ENCODE data around the gene MCC.

MCC gene

DNA sequence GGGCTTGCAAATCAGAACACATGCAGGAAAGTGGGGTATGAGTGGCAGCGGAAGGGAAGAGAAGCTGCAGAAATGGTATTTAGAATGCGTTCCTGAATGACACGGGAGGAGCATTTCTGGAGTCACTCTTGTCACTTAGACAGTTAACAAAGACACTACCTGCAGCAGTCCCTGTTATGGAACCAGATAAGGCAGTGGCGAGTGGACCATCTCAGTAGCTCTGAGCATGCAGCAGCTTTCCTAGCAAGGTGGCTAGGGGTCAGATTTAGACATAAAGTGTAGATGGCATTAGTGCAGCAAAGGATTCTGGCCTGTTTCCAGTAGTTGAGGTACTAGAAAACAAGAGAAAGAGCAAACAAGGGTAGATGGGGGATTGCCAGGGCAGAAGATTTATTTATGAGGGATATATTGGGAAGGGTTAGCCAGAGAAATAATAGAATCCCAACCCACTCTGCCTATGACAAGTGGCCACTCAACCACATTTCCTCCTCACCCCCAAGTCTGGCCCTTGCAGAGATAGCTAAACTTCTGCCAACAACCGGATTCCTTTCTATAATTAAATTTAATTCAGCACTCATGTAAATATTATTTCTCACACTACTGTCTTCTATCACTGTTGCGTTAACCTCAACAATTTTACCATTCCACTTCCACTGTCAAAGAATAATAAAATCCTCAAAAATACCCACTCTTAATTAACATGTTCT lies 310.0 kb downstream of the MCC start:
- Histone ChIP-seq H3K9ac (ENCODE audit: low read length) (no peak overlapping the region), H3F3A (ENCODE audit: insufficient read depth, low read length) (peaks cover under 1% of the 10 kb centered on the region; the same call in 1 of the 2 replicates), H4K20me1 (ENCODE audit: insufficient read depth, low read length) (peaks cover 18% of the 10 kb centered on the region; the same call in 1 of the 2 replicates), H3K36me3 (replicated peaks; ENCODE audit: insufficient read depth, low read length) (no peaks in the 10 kb centered on the region), H3K4me1 (ENCODE audit: low read length) (peaks cover 7% of the 10 kb centered on the region; the same call in 1 of the 2 replicates), H3K9me3 (replicated peaks; ENCODE audit: insufficient read depth, low read length) (no peaks in the 10 kb centered on the region), H3K9me2 (replicated peaks; ENCODE audit: insufficient read depth, low read length) (no peaks in the 10 kb centered on the region), H3K27me3 (replicated peaks; ENCODE audit: insufficient read depth, low read length) (no peaks in the 10 kb centered on the region), H3K4me2 (ENCODE audit: low read depth, low read length) (no peak overlapping the region), H3K27ac (ENCODE audit: low read length) (no peak overlapping the region), H3K4me3 (ENCODE audit: low read length) (no peak overlapping the region), H2AFZ (ENCODE audit: low read length) (no peak overlapping the region), H3K79me2 (ENCODE audit: low read length) (peaks cover 98% of the 10 kb centered on the region)
- TF ChIP-seq EZH2 (optimal IDR thresholded peaks at IDR 0.05; ENCODE audit: low read depth, low read length) = no peak
- no peak for TF ChIP-seq EZH2phosphoT487 (IDR thresholded peaks at IDR 0.05; ENCODE audit: low read length)
- TF ChIP-seq, protein P1, sequence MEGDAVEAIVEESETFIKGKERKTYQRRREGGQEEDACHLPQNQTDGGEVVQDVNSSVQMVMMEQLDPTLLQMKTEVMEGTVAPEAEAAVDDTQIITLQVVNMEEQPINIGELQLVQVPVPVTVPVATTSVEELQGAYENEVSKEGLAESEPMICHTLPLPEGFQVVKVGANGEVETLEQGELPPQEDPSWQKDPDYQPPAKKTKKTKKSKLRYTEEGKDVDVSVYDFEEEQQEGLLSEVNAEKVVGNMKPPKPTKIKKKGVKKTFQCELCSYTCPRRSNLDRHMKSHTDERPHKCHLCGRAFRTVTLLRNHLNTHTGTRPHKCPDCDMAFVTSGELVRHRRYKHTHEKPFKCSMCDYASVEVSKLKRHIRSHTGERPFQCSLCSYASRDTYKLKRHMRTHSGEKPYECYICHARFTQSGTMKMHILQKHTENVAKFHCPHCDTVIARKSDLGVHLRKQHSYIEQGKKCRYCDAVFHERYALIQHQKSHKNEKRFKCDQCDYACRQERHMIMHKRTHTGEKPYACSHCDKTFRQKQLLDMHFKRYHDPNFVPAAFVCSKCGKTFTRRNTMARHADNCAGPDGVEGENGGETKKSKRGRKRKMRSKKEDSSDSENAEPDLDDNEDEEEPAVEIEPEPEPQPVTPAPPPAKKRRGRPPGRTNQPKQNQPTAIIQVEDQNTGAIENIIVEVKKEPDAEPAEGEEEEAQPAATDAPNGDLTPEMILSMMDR (IDR thresholded peaks at IDR 0.05; ENCODE audit: low read length) = no peak
- no peak for DNase-seq

- Histone ChIP-seq H2AFZ (ENCODE audit: low read length) (no peak overlapping the region), H3F3A (ENCODE audit: insufficient read depth, low read length) (peaks cover 10% of the 10 kb centered on the region; the same call in 1 of the 2 replicates), H3K27ac (ENCODE audit: low read length) (no peak overlapping the region), H3K9ac (ENCODE audit: low read length) (no peak overlapping the region), H3K9me2 (replicated peaks; ENCODE audit: insufficient read depth, low read length) (no peaks in the 10 kb centered on the region), H3K4me1 (ENCODE audit: low read length) (peaks cover 17% of the 10 kb centered on the region; the same call in 1 of the 2 replicates), H4K20me1 (ENCODE audit: insufficient read depth, low read length) (peaks cover 18% of the 10 kb centered on the region; the same call in 1 of the 2 replicates), H3K9me3 (replicated peaks; ENCODE audit: insufficient read depth, low read length) (no peaks in the 10 kb centered on the region), H3K36me3 (replicated peaks; ENCODE audit: insufficient read depth, low read length) (no peaks in the 10 kb centered on the region), H3K4me2 (ENCODE audit: low read depth, low read length) (no peak overlapping the region), H3K4me3 (ENCODE audit: low read length) (no peak overlapping the region), H3K79me2 (ENCODE audit: low read length) (peaks cover 98% of the 10 kb centered on the region), H3K27me3 (replicated peaks; ENCODE audit: insufficient read depth, low read length) (no peaks in the 10 kb centered on the region)
- TF ChIP-seq, protein P1 (IDR thresholded peaks at IDR 0.05; ENCODE audit: low read length) = no peak
- no peak for TF ChIP-seq EZH2 (optimal IDR thresholded peaks at IDR 0.05; ENCODE audit: low read depth, low read length)
- TF ChIP-seq EZH2phosphoT487 (IDR thresholded peaks at IDR 0.05; ENCODE audit: low read length) = no peak
- DNase-seq = no peak
Observed at GRCh38 chr5:113177225-113177624, 311.0 kb downstream of the MCC start.

- Histone ChIP-seq H3K4me2 (ENCODE audit: low read depth, low read length) (no peak overlapping the region), H3K36me3 (replicated peaks; ENCODE audit: insufficient read depth, low read length) (no peaks in the 10 kb centered on the region), H3K9ac (ENCODE audit: low read length) (no peak overlapping the region), H3K27ac (ENCODE audit: low read length) (no peak overlapping the region), H3F3A (ENCODE audit: insufficient read depth, low read length) (peaks cover 14% of the 10 kb centered on the region), H3K9me3 (replicated peaks; ENCODE audit: insufficient read depth, low read length) (no peaks in the 10 kb centered on the region), H3K27me3 (replicated peaks; ENCODE audit: insufficient read depth, low read length) (no peaks in the 10 kb centered on the region), H3K79me2 (ENCODE audit: low read length) (peaks cover 97% of the 10 kb centered on the region), H3K4me1 (ENCODE audit: low read length) (peaks cover 21% of the 10 kb centered on the region), H4K20me1 (ENCODE audit: insufficient read depth, low read length) (peaks cover 14% of the 10 kb centered on the region; the same call in 1 of the 2 replicates), H3K4me3 (ENCODE audit: low read length) (no peak overlapping the region), H2AFZ (ENCODE audit: low read length) (no peak overlapping the region), H3K9me2 (replicated peaks; ENCODE audit: insufficient read depth, low read length) (no peaks in the 10 kb centered on the region)
- TF ChIP-seq EZH2phosphoT487 (IDR thresholded peaks at IDR 0.05; ENCODE audit: low read length) (no peak), EZH2 (optimal IDR thresholded peaks at IDR 0.05; ENCODE audit: low read depth, low read length) (no peak)
- DNase-seq = no peak
Observed at GRCh38 chr5:113176734-113177133, 311.5 kb downstream of the MCC start.

DNA sequence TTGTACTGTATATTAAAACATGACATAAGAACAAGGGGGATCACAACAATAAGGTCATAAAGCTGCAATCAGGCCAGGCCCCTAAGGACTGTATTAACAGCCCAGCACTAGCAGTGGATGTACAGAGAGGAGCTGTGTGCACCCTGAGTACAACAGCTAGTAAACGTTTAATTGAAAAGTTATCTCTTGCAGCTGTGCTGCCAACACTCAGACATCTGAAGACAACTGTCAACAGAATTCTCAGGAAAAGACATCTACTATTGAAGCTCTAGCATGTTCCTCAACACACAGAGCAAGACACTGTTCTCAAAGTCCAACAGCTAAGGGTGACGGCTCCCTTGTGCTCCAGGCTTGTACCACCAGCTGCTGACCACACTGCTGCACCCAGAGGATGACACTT lies 312.1 kb downstream of the MCC start:
- Histone ChIP-seq H3K9me3 (replicated peaks; ENCODE audit: insufficient read depth, low read length) (no peaks in the 10 kb centered on the region), H3K79me2 (ENCODE audit: low read length) (peaks cover 97% of the 10 kb centered on the region), H3K4me3 (ENCODE audit: low read length) (no peak overlapping the region), H3K36me3 (replicated peaks; ENCODE audit: insufficient read depth, low read length) (no peaks in the 10 kb centered on the region), H3K9ac (ENCODE audit: low read length) (no peak overlapping the region), H4K20me1 (ENCODE audit: insufficient read depth, low read length) (peaks cover 11% of the 10 kb centered on the region; the same call in 1 of the 2 replicates), H3K27me3 (replicated peaks; ENCODE audit: insufficient read depth, low read length) (no peaks in the 10 kb centered on the region), H3F3A (ENCODE audit: insufficient read depth, low read length) (peaks cover 15% of the 10 kb centered on the region), H3K4me1 (ENCODE audit: low read length) (peaks cover 22% of the 10 kb centered on the region), H3K27ac (ENCODE audit: low read length) (no peak overlapping the region), H3K9me2 (replicated peaks; ENCODE audit: insufficient read depth, low read length) (no peaks in the 10 kb centered on the region), H2AFZ (ENCODE audit: low read length) (no peak overlapping the region), H3K4me2 (ENCODE audit: low read depth, low read length) (no peak overlapping the region)
- no peak for TF ChIP-seq EZH2 (optimal IDR thresholded peaks at IDR 0.05; ENCODE audit: low read depth, low read length)
- no peak for DNase-seq

All from MM.1S (cell line).